HepG2 (cell line): ENCODE results near the gene ZBTB21. TPM values are rescaled to one million over a fixed set of nuclear protein-coding genes. Genes with fewer than 3 reads are reported as not detected.

Experiments used
- CAMTA2 ChIP-seq: sonication (generic); formaldehyde crosslinking; IDR thresholded peaks from 2 replicates; pipeline ENCODE4 v1.4.0; 2020; ENCODE audit warnings: mild to moderate bottlenecking, missing genetic modification reagents, borderline replicate concordance
- CCDC6 ChIP-seq: sonication (generic); formaldehyde crosslinking; IDR thresholded peaks from 2 replicates; pipeline ENCODE4 v1.8.1; 2022; ENCODE audit warnings: mild to moderate bottlenecking, missing genetic modification reagents, moderate library complexity
- FOSL2 ChIP-seq: sonication (generic); formaldehyde crosslinking; IDR thresholded peaks from 2 replicates; pipeline ENCODE4 v1.4.0; 2020; ENCODE audit warnings: missing genetic modification reagents
- FOXK1 ChIP-seq: sonication (generic); formaldehyde crosslinking; IDR thresholded peaks from 2 replicates; pipeline ENCODE4 v1.4.0; 2020; ENCODE audit warnings: low read depth, missing genetic modification reagents, borderline replicate concordance
- GABPA ChIP-seq, 2 experiments: IDR thresholded peaks; 2 replicates each; pipeline ENCODE4 v1.6.1; 2011 to 2016; ENCODE audit warnings: low read depth in 2 of 2, low read length in 1 of 2, missing biosample characterization in 1 of 2, missing genetic modification characterization in 1 of 2
- HNRNPL ChIP-seq: fragments of 200-400 bp; formaldehyde crosslinking; IDR thresholded peaks from 2 replicates; pipeline ENCODE4 v1.6.1; 2017; ENCODE audit warnings: mild to moderate bottlenecking, low read depth, low read length
- HOXA9 ChIP-seq: sonication (generic); formaldehyde crosslinking; IDR thresholded peaks from 2 replicates; pipeline ENCODE4 v1.8.1; 2022; ENCODE audit warnings: missing genetic modification reagents, mild to moderate bottlenecking, moderate library complexity, borderline replicate concordance
- MAFF ChIP-seq: IDR thresholded peaks from 2 replicates; pipeline ENCODE4 v1.6.1; 2011; ENCODE audit warnings: low read depth, low read length, improper control_type of control experiment
- MBD4 ChIP-seq: IDR thresholded peaks from 2 replicates; pipeline ENCODE4 v1.6.1; 2012; ENCODE audit warnings: low read length, inconsistent platforms, borderline replicate concordance
- RARG ChIP-seq: sonication (generic); formaldehyde crosslinking; IDR thresholded peaks from 2 replicates; pipeline ENCODE4 v1.4.0; 2020; ENCODE audit warnings: low read depth, mild to moderate bottlenecking, missing genetic modification reagents
- SYNCRIP ChIP-seq: fragments of 200-400 bp; formaldehyde crosslinking; IDR thresholded peaks from 2 replicates; pipeline ENCODE4 v1.6.1; 2018; ENCODE audit warnings: mild to moderate bottlenecking, low read depth, low read length; ENCODE audit not compliant: insufficient read depth
- TMF1 ChIP-seq: sonication (generic); formaldehyde crosslinking; IDR thresholded peaks from 2 replicates; pipeline ENCODE4 v1.8.1; 2022; ENCODE audit warnings: low read depth, missing genetic modification reagents
- YY1 ChIP-seq: IDR thresholded peaks from 2 replicates; pipeline ENCODE4 v1.6.1; 2011; ENCODE audit warnings: low read length, low read depth, moderate library complexity, mild to moderate bottlenecking; ENCODE audit not compliant: insufficient read depth, insufficient replicate concordance
- ZNF281 ChIP-seq: sonication (generic); formaldehyde crosslinking; IDR thresholded peaks from 2 replicates; pipeline ENCODE4 v1.4.0; 2020; ENCODE audit warnings: missing genetic modification reagents, borderline replicate concordance
- ZNF7 ChIP-seq: IDR thresholded peaks from 2 replicates; pipeline ENCODE4 v1.6.1; 2016; ENCODE audit warnings: missing biosample characterization, missing genetic modification reagents
- ZNF772 ChIP-seq: sonication (generic); formaldehyde crosslinking; IDR thresholded peaks from 2 replicates; pipeline ENCODE4 v1.5.0; 2020; ENCODE audit warnings: mild to moderate bottlenecking, missing genetic modification reagents
- ZNF781 ChIP-seq: sonication (generic); formaldehyde crosslinking; IDR thresholded peaks from 2 replicates; pipeline ENCODE4 v1.5.1; 2020; ENCODE audit warnings: borderline replicate concordance, mild to moderate bottlenecking, missing genetic modification reagents; ENCODE audit errors: not compliant biosample characterization
- ZNF841 ChIP-seq: sonication (generic); formaldehyde crosslinking; IDR thresholded peaks from 2 replicates; pipeline ENCODE4 v1.8.1; 2023; ENCODE audit warnings: missing genetic modification reagents, borderline replicate concordance
- ZNF878 ChIP-seq: sonication (generic); formaldehyde crosslinking; IDR thresholded peaks from 2 replicates; pipeline ENCODE4 v1.8.1; 2023; ENCODE audit warnings: mild to moderate bottlenecking, missing genetic modification reagents, moderate library complexity
- ZUFSP ChIP-seq: sonication (generic); formaldehyde crosslinking; IDR thresholded peaks from 2 replicates; pipeline ENCODE4 v1.9.0; 2021; ENCODE audit warnings: missing genetic modification reagents, mild to moderate bottlenecking, borderline replicate concordance
- polyA plus RNA-seq, 8 experiments: library from polyadenylated mRNA; depleted of rRNA in 3 of 8; stranded (reverse) in 7 of 8; unstranded in 1 of 8; fragments of >200 nt; fragmentation: Illumina TruSeq in 4 of 8; extraction: Trizol in 4 of 8; gene quantifications; 2 replicates each; pipeline versions ENCODE4 v1.2.1 to v1.2.3, GENCODE V29; 2011 to 2016; ENCODE audit warnings: low read depth in 4 of 8, missing spikeins in 1 of 8, mixed read lengths in 1 of 8; ENCODE audit not compliant: insufficient read depth in 1 of 8
- total RNA-seq, 5 experiments: library from RNA; depleted of rRNA; stranded (reverse); fragments of >200 nt; fragmentation: Illumina TruSeq; extraction: Trizol; gene quantifications; 2 replicates each; pipeline ENCODE4 v1.2.3, GENCODE V29; 2016; ENCODE audit warnings: low read depth in 1 of 5
- TF ChIP-seq, protein P1 (sequence below): sonication (generic); formaldehyde crosslinking; IDR thresholded peaks from 2 replicates; pipeline ENCODE4 v1.8.0; 2022; ENCODE audit warnings: mild to moderate bottlenecking, missing genetic modification reagents, borderline replicate concordance
- TF ChIP-seq, protein P2 (sequence below): sonication (generic); formaldehyde crosslinking; IDR thresholded peaks from 2 replicates; pipeline ENCODE4 v1.4.0; 2020; ENCODE audit warnings: missing genetic modification reagents

Gene ZBTB21
- total and polyA plus RNA-seq, 2 of the 13 experiments (the other 11 are each of a cell fraction or from before 2014, with no cell fraction given) = 4.5 to 6.1 TPM

- no peak for TF ChIP-seq ZNF878 (CRISPR knock-in tag)
- no peak for TF ChIP-seq CAMTA2 (CRISPR knock-in tag)
- no peak for TF ChIP-seq MBD4
- no peak for TF ChIP-seq FOSL2
- peak; percentile 43; the same call in 1 of the 2 replicates for TF ChIP-seq ZNF772 (CRISPR knock-in tag)
- TF ChIP-seq, protein P1, sequence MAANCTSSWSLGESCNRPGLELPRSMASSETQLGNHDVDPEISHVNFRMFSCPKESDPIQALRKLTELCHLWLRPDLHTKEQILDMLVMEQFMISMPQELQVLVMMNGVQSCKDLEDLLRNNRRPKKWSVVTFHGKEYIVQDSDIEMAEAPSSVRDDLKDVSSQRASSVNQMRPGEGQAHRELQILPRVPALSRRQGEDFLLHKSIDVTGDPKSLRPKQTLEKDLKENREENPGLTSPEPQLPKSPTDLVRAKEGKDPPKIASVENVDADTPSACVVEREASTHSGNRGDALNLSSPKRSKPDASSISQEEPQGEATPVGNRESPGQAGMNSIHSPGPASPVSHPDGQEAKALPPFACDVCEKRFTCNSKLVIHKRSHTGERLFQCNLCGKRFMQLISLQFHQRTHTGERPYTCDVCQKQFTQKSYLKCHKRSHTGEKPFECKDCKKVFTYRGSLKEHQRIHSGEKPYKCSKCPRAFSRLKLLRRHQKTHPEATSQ (CRISPR knock-in tag) = no peak
- no peak for TF ChIP-seq FOXK1 (CRISPR knock-in tag)
- TF ChIP-seq ZNF781 (CRISPR knock-in tag) = no peak
- peak; percentile 74; the same call in 1 of the 2 replicates for TF ChIP-seq HNRNPL
- no peak for TF ChIP-seq SYNCRIP
- no peak for TF ChIP-seq ZNF7 (CRISPR knock-in tag)
- no peak for TF ChIP-seq RARG (CRISPR knock-in tag)
- TF ChIP-seq YY1 = no peak
- TF ChIP-seq ZUFSP (CRISPR knock-in tag) = no peak
- TF ChIP-seq, protein P2, sequence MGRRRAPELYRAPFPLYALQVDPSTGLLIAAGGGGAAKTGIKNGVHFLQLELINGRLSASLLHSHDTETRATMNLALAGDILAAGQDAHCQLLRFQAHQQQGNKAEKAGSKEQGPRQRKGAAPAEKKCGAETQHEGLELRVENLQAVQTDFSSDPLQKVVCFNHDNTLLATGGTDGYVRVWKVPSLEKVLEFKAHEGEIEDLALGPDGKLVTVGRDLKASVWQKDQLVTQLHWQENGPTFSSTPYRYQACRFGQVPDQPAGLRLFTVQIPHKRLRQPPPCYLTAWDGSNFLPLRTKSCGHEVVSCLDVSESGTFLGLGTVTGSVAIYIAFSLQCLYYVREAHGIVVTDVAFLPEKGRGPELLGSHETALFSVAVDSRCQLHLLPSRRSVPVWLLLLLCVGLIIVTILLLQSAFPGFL (CRISPR knock-in tag) = no peak
- 0 out of 2 replicates have a peak, but pooled peaks have one; percentile 57 for TF ChIP-seq HOXA9 (CRISPR knock-in tag)
- peak; percentile 65; the same call in 1 of the 2 replicates for TF ChIP-seq ZNF841 (CRISPR knock-in tag)
- peak; percentile 51; the same call in 1 of the 2 replicates for TF ChIP-seq ZNF281 (CRISPR knock-in tag)
- no peak for TF ChIP-seq MAFF
- TF ChIP-seq CCDC6 (CRISPR knock-in tag) = peak; percentile 81; the same call in 1 of the 2 replicates
- TF ChIP-seq GABPA (IDR thresholded peaks at IDR 0.05; ENCODE audit: low read depth, low read length) = no peak
- TF ChIP-seq GABPA (CRISPR knock-in tag; IDR thresholded peaks at IDR 0.05; ENCODE audit: low read depth) = no peak
- TF ChIP-seq TMF1 = no peak
Measured at GRCh38 chr21:41953831-41954653, 56.1 kb downstream of the ZBTB21 start, which contains the start of gene C2CD2 (continued).
